GM12864 (cell line): ENCODE measurements around the gene TPRN.
A peak's percentile ranks its signal among the peaks of the same experiment; 100 is the strongest.

Experiments used
- DNase-seq: peaks from one replicate; pipeline ENCODE4 v3.0.0-alpha.2; 2011; ENCODE audit warnings: low read depth
- H3K4me3 ChIP-seq: 2 replicates; pipeline ENCODE4 v1.5.1; 2011; ENCODE audit warnings: mild to moderate bottlenecking, low read depth, low read length, control low read depth
- CTCF ChIP-seq: IDR thresholded peaks from 2 replicates; pipeline ENCODE4 v1.5.1; 2011; ENCODE audit warnings: low read depth, mild to moderate bottlenecking, moderate library complexity, low read length, control low read depth, inconsistent platforms; ENCODE audit errors: missing control alignments

Gene TPRN

GRCh38 chr9:137189297-137190295 is 10.9 kb downstream of the TPRN start:
- no peak for TF ChIP-seq CTCF
- no peak for DNase-seq
- H3K4me3 ChIP-seq, result peak overlapping the region; percentile 99

GRCh38 chr9:137188490-137189296 is 11.8 kb downstream of the TPRN start, which contains the start of the genes ANAPC2 and SSNA1:
TSS of gene ANAPC2 (minus strand) at chr9:137188560. CDS start at chr9:137188532, 28 bp downstream.
TSS of gene SSNA1 (plus strand) at chr9:137188676. CDS start at chr9:137188727, 51 bp downstream.
- H3K4me3 ChIP-seq, result peak within 1 kb of the TSS; percentile 99
- peak; percentile 81 for DNase-seq
- peak; percentile 56 for TF ChIP-seq CTCF

- H3K4me3 ChIP-seq, result peak overlapping the region; percentile 99
- TF ChIP-seq CTCF, result no peak
- no peak for DNase-seq
Measured at GRCh38 chr9:137188086-137188489, 12.5 kb downstream of the TPRN start.

- no peak for DNase-seq
- TF ChIP-seq CTCF, result no peak
Measured at GRCh38 chr9:137187386-137187785, 13.2 kb downstream of the TPRN start.

GRCh38 chr9:137186385-137186784 is 14.2 kb downstream of the TPRN start:
- DNase-seq, result no peak
- H3K4me3 ChIP-seq, result no peak overlapping the region
- TF ChIP-seq CTCF, result no peak

More at GRCh38 chr9:137187386-137187785, 13.2 kb downstream of the TPRN start:
- H3K4me3 ChIP-seq, result peak overlapping the region; percentile 99

GRCh38 chr9:137185921-137186320 is 14.6 kb downstream of the TPRN start:
- no peak overlapping the region for H3K4me3 ChIP-seq
- no peak for TF ChIP-seq CTCF
- DNase-seq, result no peak
